Adipose tissue (tissue), 3 donors: Measurements from ENCODE around the gene SURF4. TPM values are rescaled to one million over a fixed set of nuclear protein-coding genes. Genes with fewer than 3 reads are reported as not detected.
"Not testable (repeated sequence)": the region's sequence is repeated elsewhere in the genome, so short reads cannot be mapped to it uniquely, and the experiment has no call there.

ENCODE experiments used
- H3K27ac ChIP-seq: one replicate; pipeline ENCODE4 v1.5.1; 2013; ENCODE audit warnings: low read depth, low read length
- WGBS, 3 donors: extraction: QIAGEN DNeasy Blood & Tissue Kit; methylation state at CpG; one replicate each; pipeline ENCODE4 v1.1.7; 2013; 5-methylcytosine and 5-hydroxymethylcytosine counted together
- polyA plus RNA-seq, 3 donors: library from polyadenylated mRNA; stranded (reverse); fragments of 200-250 nt; gene quantifications; one replicate each; pipeline ENCODE4 v1.2.3, GENCODE V29; 2013
- donor health status: healthy with polysubstance abuse.
- donor health status: Bipolar disorder and iron deficiency.
- donor health status: healthy.

Gene SURF4
- polyA plus RNA-seq, 3 donors = 66.1 to 168 (median 123) TPM

DNA sequence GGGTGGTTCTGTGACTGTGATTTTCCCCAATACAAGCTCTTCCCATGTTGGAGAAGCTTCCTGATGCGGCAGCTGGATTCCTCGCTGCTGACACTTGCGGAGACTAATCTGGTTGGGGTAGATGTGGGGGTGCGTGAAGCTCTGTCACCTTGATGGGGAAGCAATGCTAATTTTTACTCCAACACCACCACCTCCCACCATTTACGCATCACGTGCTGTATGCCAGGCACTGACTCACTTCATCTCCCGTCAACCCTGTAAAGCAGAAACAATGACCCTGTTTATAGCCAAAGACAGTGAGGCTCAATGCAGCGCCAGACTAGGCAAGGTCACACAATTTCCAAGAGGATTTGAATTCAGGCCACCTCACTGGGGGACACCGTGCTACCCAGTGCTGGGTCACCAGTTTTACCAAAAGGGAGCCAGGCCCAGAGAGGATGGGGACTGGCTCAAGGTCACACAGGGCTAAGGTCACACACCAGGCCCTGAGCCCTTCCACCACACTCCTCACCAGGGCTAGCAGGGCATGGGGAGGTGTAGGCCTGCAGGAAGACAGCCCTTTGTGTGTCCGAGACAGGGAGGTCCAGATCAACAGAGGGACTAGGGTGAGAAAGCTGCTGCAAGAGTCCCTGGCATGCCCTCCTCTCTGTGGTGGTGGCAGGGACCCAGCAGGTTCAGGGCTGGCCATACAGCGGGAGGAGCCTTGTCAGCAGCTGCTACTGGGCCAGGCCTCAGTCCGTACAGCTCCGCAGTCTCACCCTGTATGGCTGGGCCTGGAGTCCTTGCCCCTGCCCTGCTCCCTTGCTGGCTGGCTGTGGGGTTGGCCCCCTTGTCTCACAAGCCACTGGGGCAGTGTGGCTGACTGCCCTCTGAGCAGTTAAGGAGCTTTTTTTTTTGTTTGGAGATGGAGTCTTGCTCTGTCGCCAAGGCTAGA is 3.6 kb upstream of the SURF4 start:
- no peak overlapping the region for H3K27ac ChIP-seq
- WGBS, 3 donors = 92 to 96% (median 95%) methylated on average over 14 of the region's 14 CpGs

DNA sequence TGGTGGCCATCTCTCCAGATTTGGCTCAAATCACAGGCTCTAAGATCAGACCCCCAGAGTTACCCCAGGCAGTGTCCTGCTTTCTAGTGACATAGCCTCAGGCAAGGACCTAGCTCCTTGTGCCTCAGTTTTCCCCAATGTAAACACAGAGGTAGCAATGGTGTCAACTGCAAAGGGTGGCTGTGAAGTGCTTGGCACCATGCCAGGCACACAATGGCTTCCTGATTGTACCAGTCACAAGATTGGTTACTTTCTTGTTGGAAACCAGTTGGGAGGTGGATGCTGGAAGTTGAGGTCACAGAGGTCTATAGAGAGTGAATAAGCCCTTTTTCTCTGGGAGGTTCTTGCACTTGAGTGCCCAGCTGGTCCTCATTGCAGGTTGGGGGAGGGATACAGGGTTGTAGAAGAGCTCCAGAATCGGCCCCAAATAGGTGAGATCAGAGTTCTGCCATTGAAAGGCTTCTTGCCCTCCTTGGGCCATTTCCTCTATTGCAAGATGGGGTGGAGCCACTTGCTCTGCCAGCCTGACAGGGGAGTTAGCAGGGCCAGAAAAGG is 2.6 kb upstream of the SURF4 start:
- no peak overlapping the region for H3K27ac ChIP-seq
- 66 to 95% (median 71%) methylated on average over 1 of the region's 1 CpG for WGBS, 3 donors

DNA sequence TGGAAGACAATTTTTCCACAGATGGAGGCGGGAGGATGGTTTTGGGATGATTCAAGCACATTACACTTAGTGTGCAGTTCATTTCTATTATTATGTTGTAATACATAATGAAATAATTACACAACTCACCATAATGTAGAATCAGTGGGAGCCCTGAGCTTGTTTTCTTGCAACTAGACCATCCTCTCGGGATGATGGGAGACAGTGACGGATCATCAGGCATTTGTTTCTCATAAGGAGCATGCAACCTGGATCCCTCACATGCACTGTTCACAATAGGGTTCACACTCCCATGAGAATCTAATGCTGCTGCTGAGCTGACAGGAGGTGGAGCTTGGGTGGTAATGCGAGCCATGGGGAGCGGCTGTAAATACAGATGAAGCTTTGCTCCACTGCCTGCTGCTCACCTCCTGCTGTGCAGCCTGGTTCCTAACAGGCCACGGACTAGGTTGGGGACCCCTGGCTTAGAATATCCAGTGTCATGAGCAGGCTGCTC is 1.9 kb upstream of the SURF4 start:
- H3K27ac ChIP-seq = no peak overlapping the region

GRCh38 chr9:133377280-133377679 is 1.4 kb upstream of the SURF4 start:
- not testable (repeated sequence) for H3K27ac ChIP-seq
- 84 to 91% (median 86%) methylated on average over 14 of the region's 14 CpGs for WGBS, 3 donors

More for the DNA sequence above, 1.9 kb upstream of the SURF4 start:
- 61 to 70% (median 63%) methylated on average over 6 of the region's 6 CpGs for WGBS, 3 donors

DNA sequence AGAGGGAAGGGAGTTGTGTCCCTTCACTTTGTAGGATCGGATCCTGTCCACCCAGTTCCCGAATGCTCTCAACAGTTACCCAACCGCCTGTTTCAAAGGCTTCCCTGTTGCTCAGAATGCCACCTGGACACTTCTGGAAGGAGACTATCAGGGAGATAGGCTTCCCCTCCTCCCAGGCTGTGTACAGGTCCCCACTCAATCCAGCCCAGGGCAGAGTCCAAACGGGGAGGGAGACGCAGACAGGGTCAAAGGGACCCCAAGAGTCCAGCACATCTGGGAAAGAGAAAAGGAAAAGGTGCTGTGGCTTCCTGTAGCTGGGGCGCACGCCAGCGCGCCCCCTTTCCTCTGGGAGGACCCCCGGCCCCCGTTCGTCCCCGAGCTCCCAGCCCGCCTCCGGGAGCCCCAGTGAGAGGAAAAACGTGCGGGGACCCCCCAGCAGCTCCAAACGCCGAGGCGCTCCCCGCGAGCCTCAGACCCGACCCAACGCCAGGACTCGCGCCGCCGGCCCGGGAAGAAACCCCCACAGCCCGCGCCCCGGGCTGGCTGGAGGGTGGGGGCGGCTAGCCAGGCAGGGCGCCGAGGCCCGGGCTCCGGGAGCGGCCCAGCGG is 640 bp downstream of the SURF4 start:
- H3K27ac ChIP-seq = peak overlapping the region; percentile 95
- 0% methylated on average over 24 to 39 of the region's 39 CpGs for WGBS, 3 donors

GRCh38 chr9:133374612-133375115 is 1.2 kb downstream of the SURF4 start:
- no peak overlapping the region for H3K27ac ChIP-seq

DNA sequence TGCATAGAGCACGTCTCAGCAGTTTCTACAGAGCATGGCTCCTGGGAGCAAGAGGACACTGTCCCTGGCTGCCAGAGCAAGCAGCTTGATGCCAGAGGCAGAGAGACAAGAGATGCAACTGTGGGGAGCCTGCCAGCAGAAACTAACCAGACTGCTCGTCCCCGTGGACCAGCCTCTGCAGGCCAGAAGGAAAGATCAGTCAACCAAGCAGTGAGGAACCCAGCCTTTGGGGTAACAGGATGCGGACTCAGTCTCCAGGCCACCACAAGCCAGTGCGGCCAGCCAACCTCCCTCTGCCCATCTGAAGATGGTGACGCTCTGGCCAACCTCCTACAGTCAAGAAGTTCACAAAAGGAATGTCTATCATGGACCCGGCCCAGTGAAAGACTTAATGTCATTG is 3.7 kb downstream of the SURF4 start:
- no peak overlapping the region for H3K27ac ChIP-seq
- WGBS, 3 donors = 52 to 73% (median 62%) methylated on average over 7 of the region's 7 CpGs

More at GRCh38 chr9:133374612-133375115, 1.2 kb downstream of the SURF4 start:
- 10 to 11% (median 10%) methylated on average over 12 of the region's 12 CpGs for WGBS, 3 donors

DNA sequence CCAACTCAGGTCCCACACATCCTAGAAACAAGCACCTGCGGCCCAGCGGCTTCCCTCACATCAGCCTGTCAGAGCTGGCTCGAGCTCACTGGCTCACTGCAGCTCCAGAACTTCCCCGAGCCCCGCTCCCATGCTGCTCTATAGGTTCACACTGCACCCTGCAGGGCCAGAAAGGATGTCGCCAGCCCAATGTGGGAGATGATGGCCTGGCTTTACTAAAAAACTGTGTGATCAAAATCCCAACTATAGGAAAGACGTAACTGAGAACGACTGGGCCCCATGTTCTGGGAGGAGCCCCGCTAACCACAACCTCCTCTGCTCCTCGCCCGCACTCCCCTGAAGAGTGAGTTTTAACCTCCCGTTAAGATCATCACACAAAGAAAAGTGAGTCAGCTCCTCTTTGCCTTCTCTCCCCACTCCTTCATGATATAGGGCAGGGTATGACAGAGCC is 4.6 kb downstream of the SURF4 start:
- 31 to 56% (median 54%) methylated on average over 12 of the region's 12 CpGs for WGBS, 3 donors
- H3K27ac ChIP-seq = no peak overlapping the region

- H3K27ac ChIP-seq = no peak overlapping the region
- 33 to 65% (median 55%) methylated on average over 9 of the region's 9 CpGs for WGBS, 3 donors
Observed at GRCh38 chr9:133370685-133371084, 5.2 kb downstream of the SURF4 start.

GRCh38 chr9:133369933-133370332 is 5.9 kb downstream of the SURF4 start:
- WGBS, 3 donors = 76 to 84% (median 82%) methylated on average over 7 of the region's 7 CpGs
- no peak overlapping the region for H3K27ac ChIP-seq

DNA sequence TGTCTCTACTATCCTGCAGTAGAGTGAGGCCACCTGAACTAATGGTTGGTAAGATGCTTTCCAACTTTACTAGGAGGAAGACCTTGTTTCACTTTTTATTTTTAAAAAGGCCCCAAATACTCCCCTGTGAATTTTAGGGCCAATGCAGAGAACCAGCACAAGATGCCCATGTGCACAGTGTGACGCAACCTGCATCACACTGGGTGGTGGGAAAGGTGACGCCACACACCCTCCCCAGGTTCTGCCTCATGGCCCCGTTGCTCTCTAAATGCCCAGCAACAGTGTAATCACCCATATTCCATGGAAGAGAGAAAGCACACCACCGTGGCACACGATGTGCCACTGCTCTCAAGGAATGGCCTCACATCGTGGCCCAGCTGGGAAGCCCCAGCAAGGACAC is 6.4 kb downstream of the SURF4 start:
- 52 to 75% (median 64%) methylated on average over 6 of the region's 6 CpGs for WGBS, 3 donors
- H3K27ac ChIP-seq = no peak overlapping the region

- no peak overlapping the region for H3K27ac ChIP-seq
- 39 to 70% (median 54%) methylated on average over 18 of the region's 18 CpGs for WGBS, 3 donors
Observed at GRCh38 chr9:133368249-133368881, 7.5 kb downstream of the SURF4 start.

DNA sequence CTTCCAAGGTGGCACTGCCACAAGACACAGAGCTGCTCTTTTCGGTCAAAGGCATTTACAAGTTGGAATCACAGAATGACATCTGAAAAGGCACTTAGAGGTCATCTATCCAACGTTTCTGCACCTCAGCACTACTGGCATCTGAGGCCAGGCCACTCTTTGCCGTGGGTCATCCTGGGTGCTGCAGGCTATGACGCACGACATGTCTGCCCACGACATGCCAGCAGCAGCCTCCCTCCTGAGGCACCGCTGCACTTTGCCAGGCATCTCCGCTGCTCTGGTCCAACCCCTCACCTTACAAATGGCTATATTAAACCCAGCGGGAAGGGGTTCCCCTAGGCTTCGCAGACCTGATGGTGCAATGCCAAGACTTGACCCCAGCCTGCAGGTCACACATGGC is 8.1 kb downstream of the SURF4 start:
- H3K27ac ChIP-seq = no peak overlapping the region
- 73 to 86% (median 79%) methylated on average over 10 of the region's 10 CpGs for WGBS, 3 donors

GRCh38 chr9:133367221-133367620 is 8.6 kb downstream of the SURF4 start:
- WGBS, 3 donors = 79 to 93% (median 90%) methylated on average over 22 of the region's 22 CpGs
- no peak overlapping the region for H3K27ac ChIP-seq

- H3K27ac ChIP-seq = no peak overlapping the region
- 89 to 94% (median 90%) methylated on average over 11 of the region's 11 CpGs for WGBS, 3 donors
Observed at GRCh38 chr9:133366435-133366834, 9.4 kb downstream of the SURF4 start.

DNA sequence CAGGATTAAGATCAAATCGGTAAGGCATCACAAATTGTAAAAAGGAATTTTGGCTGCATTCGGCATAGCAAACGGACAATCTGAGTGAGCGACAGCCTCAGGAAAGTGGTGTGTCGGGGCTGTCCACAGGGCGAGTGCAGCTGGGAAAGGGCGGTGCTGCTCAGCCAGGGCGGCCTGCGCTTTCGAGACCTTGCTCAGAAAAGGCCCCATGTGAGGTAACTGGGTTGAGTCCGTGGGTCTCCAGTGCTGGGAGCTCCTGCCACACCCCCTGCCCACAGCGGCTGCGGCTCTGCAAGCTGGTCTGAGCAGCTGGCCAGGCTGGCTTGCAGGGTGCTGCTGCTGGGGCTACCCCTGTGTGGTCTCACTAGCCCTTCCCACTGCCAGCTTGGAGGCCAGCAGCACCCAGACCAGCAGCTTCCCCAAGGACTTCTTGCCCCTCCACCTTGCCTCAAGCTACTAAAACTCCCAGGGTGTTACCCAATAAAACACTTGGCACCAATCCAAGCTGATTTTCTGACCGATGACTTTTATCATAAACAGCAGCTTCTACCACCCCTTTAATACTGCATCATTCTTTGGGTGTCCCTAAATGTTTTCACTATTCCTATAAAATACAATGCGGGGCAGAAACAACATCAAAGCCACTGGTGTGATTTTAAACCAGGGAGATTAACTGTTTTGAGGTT is 13.4 kb downstream of the SURF4 start:
- H3K27ac ChIP-seq = no peak overlapping the region

DNA sequence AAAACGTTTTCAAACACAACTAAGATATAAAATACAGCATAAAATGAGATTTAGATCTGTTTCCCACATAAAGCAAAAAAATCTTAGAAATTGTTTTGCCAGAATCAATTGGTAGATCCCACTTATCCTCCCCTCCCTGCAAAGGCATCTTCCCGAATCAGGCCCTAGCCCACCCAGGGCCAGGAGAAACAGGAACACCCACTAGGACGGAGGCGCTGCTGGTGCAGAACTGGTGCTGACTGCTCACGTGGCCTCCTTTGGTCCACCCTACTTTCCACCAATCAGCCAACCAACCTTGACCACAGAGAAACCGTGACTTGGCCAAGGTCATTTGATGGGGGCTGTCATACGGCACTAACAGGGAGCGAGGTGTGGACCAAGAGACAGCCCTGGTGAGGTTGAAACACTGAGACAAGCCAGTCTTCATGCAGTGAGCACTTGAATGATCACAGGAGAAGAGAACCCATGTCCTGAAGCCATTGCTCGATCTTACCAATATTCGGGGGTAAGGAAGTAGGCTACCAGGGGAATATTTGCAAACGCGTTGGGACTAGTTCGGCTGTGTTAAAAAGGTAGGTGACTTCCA is 14.3 kb downstream of the SURF4 start:
- WGBS, 3 donors = 65 to 85% (median 84%) methylated on average over 13 of the region's 13 CpGs
- H3K27ac ChIP-seq = no peak overlapping the region

More for the DNA sequence above, 13.4 kb downstream of the SURF4 start:
- WGBS, 3 donors = 84 to 87% (median 86%) methylated on average over 15 of the region's 15 CpGs
